Activated naive CD4-positive, alpha-beta T cell (primary cell): ENCODE measurements around the gene CCDC28B.
A peak's percentile ranks its signal among the peaks of the same experiment; 100 is the strongest.
"Not testable (repeated sequence)": the region's sequence is repeated elsewhere in the genome, so short reads cannot be mapped to it uniquely, and the experiment has no call there.

Source experiments
- DNase-seq, 4 experiments: peaks; one replicate each; lab custom pipeline; 2025; lab: John Stamatoyannopoulos, UW

The CCDC28B gene

DNA sequence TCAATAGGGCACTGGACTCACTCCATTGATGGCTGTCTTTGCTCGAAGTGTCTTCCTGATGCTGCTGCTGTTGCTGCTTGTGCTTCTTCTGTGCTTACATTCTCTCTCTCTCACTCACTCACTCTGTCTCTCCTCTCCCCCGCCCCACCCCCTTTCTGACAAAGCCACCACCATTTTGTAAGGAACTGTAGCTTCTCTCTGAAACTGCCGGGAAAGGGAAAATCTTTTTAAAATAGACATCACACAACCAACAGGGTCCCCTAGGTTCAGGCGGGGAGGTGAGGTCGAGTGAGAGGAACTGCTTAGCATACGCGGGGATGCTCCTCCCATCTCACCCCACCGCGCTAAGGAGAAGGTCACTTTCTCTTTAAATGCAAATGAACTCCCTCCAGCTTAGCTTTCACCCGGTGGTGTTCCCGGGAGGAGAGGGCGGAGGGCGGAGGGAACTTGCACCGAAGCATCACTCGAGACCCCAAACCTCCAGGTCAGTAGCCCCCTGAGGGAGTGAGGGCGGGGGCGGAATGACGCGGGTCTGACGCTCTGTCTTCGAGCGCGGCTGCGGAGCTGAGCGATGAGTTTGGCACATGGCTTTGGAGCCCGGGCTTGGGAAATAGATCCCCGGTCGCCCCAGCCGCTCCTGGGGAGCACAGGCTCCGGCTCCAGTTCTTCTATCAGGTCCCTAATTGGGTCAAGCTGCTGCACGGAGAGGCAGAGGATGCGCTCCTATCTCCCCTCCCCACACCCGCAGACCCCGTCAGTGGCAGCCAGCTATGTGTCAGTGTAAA lies at the start of gene CCDC28B:
CCDC28B (plus strand) TSS at position 370 of the 785 bp plus-strand sequence. CDS start 1,341 bp downstream, outside the sequence.
- peak in 2 of 4 experiments; percentile 17 to 40 for DNase-seq

DNA sequence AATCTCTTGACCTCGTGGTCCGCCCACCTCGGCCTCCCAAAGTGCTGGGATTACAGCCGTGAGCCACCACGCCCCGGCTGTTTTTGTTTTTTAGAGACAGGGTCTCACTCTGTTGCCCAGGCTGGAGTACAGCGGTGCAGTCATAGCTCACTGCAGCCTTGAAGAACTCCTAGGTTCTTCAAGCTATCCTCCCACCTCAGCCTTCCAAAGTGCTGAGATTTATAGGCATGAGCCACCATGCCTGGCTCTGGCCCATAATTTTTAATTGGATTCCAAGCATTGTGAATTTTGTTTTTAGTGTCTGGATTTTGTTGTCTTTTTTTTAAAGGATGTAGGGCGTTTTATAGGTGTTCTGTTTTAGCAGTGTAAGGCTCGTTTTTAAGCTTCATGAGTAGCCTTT lies 49.5 kb upstream of the CCDC28B start:
- no peak for DNase-seq

DNA sequence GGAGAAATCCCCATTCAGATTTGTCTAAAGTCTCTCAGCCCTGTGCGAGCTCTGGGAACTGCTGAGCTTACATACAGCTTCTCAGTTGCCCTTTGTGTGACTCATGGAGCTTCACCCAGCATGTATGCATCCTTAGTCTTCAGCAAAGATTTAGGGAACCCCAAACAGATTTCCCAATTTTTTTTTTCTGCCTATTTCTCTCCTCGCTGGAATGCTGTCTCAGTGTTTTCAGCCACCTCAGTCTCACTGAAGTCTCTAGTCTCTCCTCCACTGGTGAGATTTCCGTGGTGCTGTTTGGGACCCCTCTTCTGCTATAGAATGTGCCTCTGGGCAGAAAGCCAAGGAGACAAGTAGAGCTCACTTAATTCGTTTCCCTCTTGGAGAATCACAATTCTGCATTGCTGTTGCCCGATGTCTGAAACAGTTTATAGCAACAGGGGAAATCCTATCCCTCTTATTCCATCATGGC lies 49.0 kb upstream of the CCDC28B start:
- DNase-seq: no peak

- DNase-seq: no peak
Observed at GRCh38 chr1:32159189-32159588, 41.2 kb upstream of the CCDC28B start.

DNA sequence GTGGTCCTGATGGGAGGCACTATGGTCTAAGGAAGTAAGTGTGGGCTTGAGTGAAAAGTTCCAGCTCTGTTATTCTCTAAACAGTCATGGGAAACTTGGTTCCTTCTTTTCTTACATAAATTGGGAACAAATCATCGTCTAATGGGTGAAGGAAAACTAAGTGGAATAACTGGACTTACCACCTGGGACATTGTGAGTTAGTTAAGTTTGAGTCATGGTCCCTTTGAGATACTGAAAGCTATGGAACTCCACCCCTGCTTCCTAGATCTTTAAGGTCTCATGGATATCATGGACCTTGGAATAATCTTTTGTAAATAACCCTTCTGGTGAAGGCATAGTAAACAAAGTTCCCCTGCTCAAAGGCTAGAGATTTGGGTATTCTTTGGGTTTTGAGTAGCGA lies 37.0 kb upstream of the CCDC28B start:
- no peak for DNase-seq

- not testable (repeated sequence) for DNase-seq
Observed at GRCh38 chr1:32165633-32166032, 34.8 kb upstream of the CCDC28B start.

GRCh38 chr1:32170991-32171390 lies 29.4 kb upstream of the CCDC28B start:
- DNase-seq: no peak

DNA sequence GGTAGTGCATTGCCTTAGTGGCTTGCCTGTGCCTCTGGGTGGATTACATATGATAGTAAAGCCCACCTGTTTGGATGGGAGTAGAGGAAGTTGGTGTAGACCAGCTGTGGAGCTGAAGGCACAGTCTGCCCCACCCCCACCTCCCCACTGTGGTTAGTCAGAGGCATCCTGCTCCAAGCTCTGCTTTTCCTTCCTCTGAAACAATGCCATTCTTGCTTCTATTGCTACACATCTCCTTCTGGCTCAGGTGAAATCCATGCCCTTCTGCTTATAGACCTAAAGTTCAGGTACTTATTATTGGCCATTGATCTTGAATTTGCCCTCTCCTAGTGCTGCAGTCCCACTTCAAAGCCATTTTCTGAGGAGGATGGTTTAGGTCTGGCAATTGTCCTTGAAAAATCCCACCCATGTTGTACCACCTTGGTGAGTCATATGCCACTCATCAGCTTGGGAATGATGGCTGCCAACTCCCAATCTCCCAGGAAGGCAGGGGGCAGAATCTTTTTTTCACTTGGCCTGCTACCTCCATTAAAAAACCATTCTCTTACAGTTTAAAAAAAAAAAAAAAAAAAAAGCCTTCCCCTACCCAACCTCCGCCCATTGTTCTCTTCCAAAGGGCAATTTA lies 27.7 kb upstream of the CCDC28B start:
- no peak for DNase-seq

DNA sequence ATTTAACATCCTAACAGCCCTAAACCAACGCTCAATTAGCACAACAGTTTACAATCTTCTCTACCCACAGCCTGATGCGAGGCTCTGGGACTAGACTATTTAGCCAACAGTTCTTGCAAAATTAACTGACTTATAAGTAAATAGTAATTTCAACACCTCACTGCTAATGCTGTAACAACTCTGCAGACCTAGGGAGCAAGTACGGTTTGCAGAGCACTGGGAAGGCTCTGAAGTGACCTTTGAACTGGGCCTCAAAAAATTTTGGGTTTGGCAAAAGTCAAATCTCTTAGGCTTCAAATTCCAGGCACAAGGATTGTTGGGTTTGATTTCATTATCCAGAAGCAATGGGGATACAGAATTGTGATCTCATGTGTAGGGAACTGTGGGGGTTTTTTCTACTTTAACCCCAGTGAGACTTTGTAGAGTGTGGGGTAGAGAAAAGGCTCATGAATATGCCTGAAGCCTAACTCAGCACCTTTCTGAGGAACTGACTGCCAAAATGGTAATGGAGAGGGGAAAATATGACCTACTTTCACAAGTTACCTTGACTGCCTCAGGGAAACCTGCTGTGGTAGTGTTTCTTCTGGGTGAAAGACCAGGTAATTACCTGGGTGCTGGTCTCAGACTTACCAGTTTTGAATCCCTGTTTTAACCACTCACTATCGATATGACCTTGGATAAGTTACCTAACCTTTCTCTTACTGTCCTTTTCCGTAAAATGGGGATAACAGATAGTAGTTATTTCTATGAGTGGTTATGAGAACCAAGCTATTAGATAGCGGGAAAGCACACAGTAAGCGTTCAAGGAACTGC lies 21.8 kb upstream of the CCDC28B start:
- DNase-seq: no peak

DNA sequence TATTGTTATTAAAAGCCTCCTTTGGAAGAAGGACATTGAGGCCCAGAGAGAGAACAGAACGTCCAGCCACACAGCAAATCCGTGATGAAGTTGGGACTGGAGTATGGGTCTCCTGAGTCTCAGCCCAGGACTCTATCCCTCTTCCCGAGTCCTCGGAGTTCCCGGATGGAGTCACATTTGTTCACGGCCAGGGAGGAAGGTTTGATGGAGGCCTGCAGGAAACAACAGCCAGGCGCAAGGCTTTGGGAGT lies 21.3 kb upstream of the CCDC28B start:
- DNase-seq: no peak

DNA sequence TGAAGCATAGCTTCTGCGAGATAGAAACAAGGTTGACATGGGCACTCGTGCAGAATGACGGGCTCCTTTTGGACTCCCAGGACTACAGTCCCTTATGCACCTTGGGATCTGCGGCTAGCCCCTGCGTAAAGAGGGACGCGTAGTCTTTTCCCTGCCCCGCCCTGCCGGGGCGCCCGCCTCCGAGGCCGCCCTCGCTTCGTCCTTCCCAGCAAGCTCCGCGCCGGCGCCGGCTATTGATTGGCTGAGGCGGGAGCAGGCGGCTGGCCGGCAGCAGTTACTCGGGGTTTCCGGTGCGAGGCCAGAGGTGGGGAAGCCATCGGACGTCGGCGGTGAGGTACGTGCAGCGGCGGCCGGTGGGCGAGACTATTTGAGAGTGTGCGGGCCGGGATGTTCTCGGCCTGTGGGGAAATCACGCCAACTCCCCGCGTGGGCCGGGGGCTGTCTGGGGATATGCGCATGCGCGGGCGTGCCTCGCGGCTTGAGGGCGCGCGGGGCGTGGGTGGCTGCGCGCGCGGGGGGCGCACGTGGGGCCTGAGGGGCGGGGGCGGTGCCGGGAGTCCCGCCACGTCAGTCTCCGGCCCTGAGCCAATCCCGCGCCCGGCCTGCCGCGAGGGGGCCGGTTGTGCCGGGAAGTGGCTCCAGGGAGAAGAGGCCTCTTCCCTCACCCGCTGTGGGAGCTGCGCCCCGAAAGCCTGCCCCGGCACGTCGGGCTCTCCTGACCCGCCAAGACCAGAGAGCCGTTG lies 20.8 kb upstream of the CCDC28B start, which contains the start of gene TXLNA:
TXLNA (plus strand) TSS at position 233 of the 743 bp plus-strand sequence. CDS start 671 bp downstream, outside the sequence.
- peak; percentile 86 to 94 (median 90) for DNase-seq

DNA sequence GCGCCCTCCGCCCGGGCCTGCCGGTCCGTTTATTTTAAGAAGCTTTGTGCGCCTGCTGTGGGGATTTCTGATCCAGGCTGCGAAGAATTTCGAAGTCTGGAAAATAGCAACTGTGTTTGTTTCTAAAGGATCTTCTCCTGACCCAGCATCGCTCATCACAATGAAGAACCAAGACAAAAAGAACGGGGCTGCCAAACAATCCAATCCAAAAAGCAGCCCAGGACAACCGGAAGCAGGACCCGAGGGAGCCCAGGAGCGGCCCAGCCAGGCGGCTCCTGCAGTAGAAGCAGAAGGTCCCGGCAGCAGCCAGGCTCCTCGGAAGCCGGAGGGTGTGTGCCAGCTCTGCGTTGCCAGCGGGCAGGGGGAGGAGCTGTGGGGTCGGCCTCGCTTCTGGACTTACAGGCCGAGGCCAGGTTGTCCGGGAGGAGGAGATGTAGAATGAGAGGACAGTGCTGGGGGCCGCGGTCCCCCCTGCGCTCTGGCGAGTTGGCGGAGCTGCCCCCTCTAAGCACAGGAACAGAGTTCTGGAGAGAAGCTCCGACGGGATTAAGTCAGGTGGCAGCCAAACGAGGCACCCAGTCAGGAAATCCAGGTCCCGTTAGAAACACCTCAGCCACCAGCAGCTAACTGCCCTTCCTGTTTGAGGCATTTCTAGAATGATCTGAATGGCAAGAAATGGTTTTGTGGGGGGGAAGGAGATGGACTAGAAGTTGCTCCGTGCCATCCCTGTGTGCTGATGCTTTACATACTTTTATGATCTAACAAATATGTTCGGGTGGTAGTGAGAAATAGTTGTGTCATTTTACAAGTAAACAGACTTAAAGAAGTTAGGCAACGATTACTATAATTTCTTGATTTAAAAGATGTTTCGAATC lies 20.0 kb upstream of the CCDC28B start:
- no peak for DNase-seq

- no peak for DNase-seq
Observed at GRCh38 chr1:32181065-32181464, 19.3 kb upstream of the CCDC28B start.

GRCh38 chr1:32181563-32181962 lies 18.8 kb upstream of the CCDC28B start:
- no peak for DNase-seq

GRCh38 chr1:32182060-32182459 lies 18.3 kb upstream of the CCDC28B start:
- DNase-seq: no peak

GRCh38 chr1:32184650-32185049 lies 15.7 kb upstream of the CCDC28B start:
- no peak for DNase-seq

GRCh38 chr1:32186077-32186476 lies 14.3 kb upstream of the CCDC28B start:
- DNase-seq: no peak

- DNase-seq: no peak
Observed at GRCh38 chr1:32186491-32186890, 13.9 kb upstream of the CCDC28B start.

- DNase-seq: no peak
Observed at GRCh38 chr1:32187850-32188249, 12.5 kb upstream of the CCDC28B start.

- DNase-seq: no peak
Observed at GRCh38 chr1:32192220-32192948, 8.0 kb upstream of the CCDC28B start.
